Measurements from ENCODE around the gene OSBPL2.

OSBPL2 gene

GRCh38 chr20:62236766-62237513, 1.4 kb upstream of the OSBPL2 start:
- DNase-seq = no peak

GRCh38 chr20:62237514-62237800, 864 bp upstream of the OSBPL2 start:
- no peak for DNase-seq

- DNase-seq = no peak
Observed at GRCh38 chr20:62238569-62239277, 402 bp downstream of the OSBPL2 start.

GRCh38 chr20:62239278-62239879, 1.1 kb downstream of the OSBPL2 start:
- no peak for DNase-seq

- DNase-seq = no peak
Observed at GRCh38 chr20:62240020-62240685, 1.8 kb downstream of the OSBPL2 start.

GRCh38 chr20:62241506-62241905, 3.2 kb downstream of the OSBPL2 start:
- no peak for DNase-seq

GRCh38 chr20:62242176-62242575, 3.9 kb downstream of the OSBPL2 start:
- DNase-seq = no peak

- DNase-seq = no peak
Observed at GRCh38 chr20:62243106-62243505, 4.8 kb downstream of the OSBPL2 start.

GRCh38 chr20:62243906-62244515, 5.7 kb downstream of the OSBPL2 start:
- DNase-seq = no peak

GRCh38 chr20:62244644-62245108, 6.4 kb downstream of the OSBPL2 start:
- no peak for DNase-seq

GRCh38 chr20:62245911-62246280, 7.6 kb downstream of the OSBPL2 start:
- no peak for DNase-seq

- no peak for DNase-seq
Observed at GRCh38 chr20:62246431-62246830, 8.1 kb downstream of the OSBPL2 start.

- DNase-seq = no peak
Observed at GRCh38 chr20:62246872-62247652, 8.7 kb downstream of the OSBPL2 start.

GRCh38 chr20:62248890-62249560, 10.7 kb downstream of the OSBPL2 start:
- no peak for DNase-seq

GRCh38 chr20:62252342-62252966, 14.1 kb downstream of the OSBPL2 start:
- DNase-seq = no peak

- no peak for DNase-seq
Observed at GRCh38 chr20:62253398-62253797, 15.1 kb downstream of the OSBPL2 start.

- DNase-seq = no peak
Observed at GRCh38 chr20:62254021-62254724, 15.9 kb downstream of the OSBPL2 start.

- no peak for DNase-seq
Observed at GRCh38 chr20:62255976-62256375, 17.7 kb downstream of the OSBPL2 start.

- no peak for DNase-seq
Observed at GRCh38 chr20:62258499-62259293, 20.4 kb downstream of the OSBPL2 start.

- no peak for DNase-seq
Observed at GRCh38 chr20:62259294-62259565, 20.9 kb downstream of the OSBPL2 start.

Measured in activated CD4-positive, alpha-beta T cell treated with anti-CD3 and anti-CD28 coated beads for 48 hours (primary cell).